H1 (cell line): ENCODE results near the gene C3orf52. TPM values are rescaled to one million over a fixed set of nuclear protein-coding genes. Genes with fewer than 3 reads are reported as not detected.

Experiments
- CTCF ChIA-PET: fragments of 300-600 bp; sonication (Branson Sonifier 250); formaldehyde crosslinking; loops from one replicate; lab custom pipeline; 2021; ENCODE audit not compliant: partially characterized antibody; lab: Charles Lee
- POLR2A ChIA-PET: fragments of 300-600 bp; sonication (Branson Sonifier 250); formaldehyde crosslinking; loops from one replicate; lab custom pipeline; 2021; ENCODE audit warnings: inconsistent platforms; ENCODE audit not compliant: partially characterized antibody; lab: Charles Lee
- DNase-seq, 2 experiments: peaks; one replicate each; pipeline versions ENCODE4 v3.0.0 to v3.0.0-alpha.2; 2010 to 2022; ENCODE audit warnings: low spot score in 2 of 2, low read depth in 1 of 2, mixed read lengths in 1 of 2
- FAIRE-seq: peaks from 2 replicates; lab custom pipeline; 2011; peaks lifted over from hg19 to GRCh38; lab: Jason Lieb, UNC
- H2AFZ ChIP-seq: 2 replicates; pipeline ENCODE4 v1.8.1; 2012; ENCODE audit warnings: low read length, inconsistent platforms
- H2AK5ac ChIP-seq: 2 replicates; pipeline ENCODE4 v1.6.1; 2013; ENCODE audit warnings: low read depth, low read length
- H2BK120ac ChIP-seq: replicated peaks from 2 replicates; pipeline ENCODE3; 2013; ENCODE audit warnings: low read depth, low read length, inconsistent platforms
- H2BK12ac ChIP-seq: 2 replicates; pipeline ENCODE4 v1.6.1; 2013; ENCODE audit warnings: low read depth, low read length
- H2BK15ac ChIP-seq: 2 replicates; pipeline ENCODE4 v1.6.1; 2013; ENCODE audit warnings: low read length
- H2BK20ac ChIP-seq: 2 replicates; pipeline ENCODE4 v1.6.1; 2013; ENCODE audit warnings: low read length
- H2BK5ac ChIP-seq: 2 replicates; pipeline ENCODE4 v1.6.1; 2013; ENCODE audit warnings: low read depth, low read length
- H3K14ac ChIP-seq: 2 replicates; pipeline ENCODE4 v1.6.1; 2013; ENCODE audit warnings: inconsistent platforms; ENCODE audit not compliant: insufficient read length
- H3K18ac ChIP-seq: 2 replicates; pipeline ENCODE4 v1.6.1; 2013; ENCODE audit warnings: low read length; ENCODE audit errors: extremely low read depth
- H3K23ac ChIP-seq: 2 replicates; pipeline ENCODE4 v1.6.1; 2013; ENCODE audit warnings: inconsistent platforms; ENCODE audit not compliant: insufficient read length
- H3K23me2 ChIP-seq: 2 replicates; pipeline ENCODE4 v1.6.1; 2013; ENCODE audit warnings: low read depth, low read length
- H3K27ac ChIP-seq: 2 replicates; pipeline ENCODE4 v1.6.1; 2011; ENCODE audit warnings: low read depth, low read length, inconsistent platforms
- H3K27me3 ChIP-seq, 4 experiments: replicated peaks in 1 of 4; 1 replicate in 1 of 4; 2 replicates in 3 of 4; pipeline versions ENCODE4 v1.6.1 to v1.8.1; 2011 to 2013; ENCODE audit warnings: low read length in 3 of 4, mild to moderate bottlenecking in 3 of 4, inconsistent platforms in 2 of 4, mixed read lengths in 2 of 4, moderate library complexity in 1 of 4; ENCODE audit not compliant: control insufficient read depth in 3 of 4, insufficient read depth in 3 of 4; ENCODE audit errors: extremely low read depth in 1 of 4
- H3K36me3 ChIP-seq, 4 experiments: 2 replicates each; pipeline versions ENCODE4 v1.6.1 to v1.8.1; 2011 to 2013; ENCODE audit warnings: mild to moderate bottlenecking in 4 of 4, low read length in 3 of 4, moderate library complexity in 2 of 4, control low read depth in 1 of 4, inconsistent platforms in 1 of 4; ENCODE audit not compliant: insufficient read depth in 4 of 4, control insufficient read depth in 2 of 4
- H3K4ac ChIP-seq: replicated peaks from 2 replicates; pipeline ENCODE3; 2013; ENCODE audit warnings: low read length, low read depth, mixed read lengths, inconsistent platforms; ENCODE audit not compliant: insufficient read length
- H3K4me1 ChIP-seq, 4 experiments: replicated peaks in 1 of 4; 1 replicate in 1 of 4; 2 replicates in 3 of 4; pipeline versions ENCODE4 v1.6.1 to v1.8.1; 2011 to 2013; ENCODE audit warnings: low read length in 3 of 4, inconsistent platforms in 2 of 4, mixed read lengths in 1 of 4; ENCODE audit not compliant: insufficient read depth in 4 of 4, control insufficient read depth in 3 of 4
- H3K4me2 ChIP-seq, 2 experiments: 2 replicates each; pipeline versions ENCODE4 v1.6.1 to v1.8.1; 2011 to 2013; ENCODE audit warnings: low read depth in 2 of 2, low read length in 2 of 2, control low read depth in 1 of 2, inconsistent platforms in 1 of 2, mild to moderate bottlenecking in 1 of 2; ENCODE audit not compliant: insufficient read depth in 1 of 2
- H3K4me3 ChIP-seq, 4 experiments: fragments of 200-600, 300-600 bp in 1 of 4; sonication (generic), shearing (Covaris generic), sonication (Bioruptor Twin) in 1 of 4; 2 replicates each; pipeline versions ENCODE4 v1.5.1 to v1.8.1; 2011 to 2016; ENCODE audit warnings: low read length in 4 of 4, low read depth in 3 of 4, control low read depth in 2 of 4, inconsistent platforms in 2 of 4, mild to moderate bottlenecking in 2 of 4, mixed read lengths in 1 of 4, moderate library complexity in 1 of 4; ENCODE audit not compliant: insufficient read depth in 2 of 4; ENCODE audit errors: extremely low read depth in 1 of 4
- H3K56ac ChIP-seq: replicated peaks from 2 replicates; pipeline ENCODE3; 2013; ENCODE audit warnings: low read depth, mild to moderate bottlenecking, mixed read lengths, low read length, inconsistent platforms; ENCODE audit not compliant: insufficient read length
- H3K79me1 ChIP-seq: 2 replicates; pipeline ENCODE4 v1.6.1; 2013; ENCODE audit warnings: low read depth, low read length, control low read depth
- H3K79me2 ChIP-seq, 2 experiments: 2 replicates each; pipeline versions ENCODE4 v1.6.1 to v1.8.1; 2012 to 2013; ENCODE audit warnings: low read length in 2 of 2, mild to moderate bottlenecking in 2 of 2, inconsistent platforms in 1 of 2; ENCODE audit not compliant: insufficient read depth in 2 of 2, control insufficient read depth in 1 of 2
- H3K9ac ChIP-seq, 4 experiments: replicated peaks in 1 of 4; 1 replicate in 1 of 4; 2 replicates in 3 of 4; pipeline versions ENCODE4 v1.6.1 to v1.8.1; 2011 to 2013; ENCODE audit warnings: low read depth in 3 of 4, low read length in 3 of 4, control low read depth in 2 of 4, mild to moderate bottlenecking in 2 of 4, moderate library complexity in 2 of 4, inconsistent platforms in 1 of 4; ENCODE audit errors: extremely low read depth in 1 of 4
- H3K9me3 ChIP-seq, 2 experiments: 2 replicates each; pipeline versions ENCODE4 v1.6.1 to v1.8.1; 2012 to 2013; ENCODE audit warnings: mild to moderate bottlenecking in 2 of 2, moderate library complexity in 2 of 2, control low read depth in 1 of 2, inconsistent platforms in 1 of 2, low read depth in 1 of 2, low read length in 1 of 2, mixed read lengths in 1 of 2; ENCODE audit not compliant: insufficient read depth in 2 of 2
- H4K20me1 ChIP-seq, 2 experiments: replicated peaks in 1 of 2; 2 replicates each; pipeline versions ENCODE3 to v1.8.1; 2011 to 2013; ENCODE audit warnings: inconsistent platforms in 2 of 2, low read length in 2 of 2, mild to moderate bottlenecking in 1 of 2; ENCODE audit not compliant: insufficient read depth in 2 of 2, control insufficient read depth in 1 of 2
- H4K5ac ChIP-seq: 2 replicates; pipeline ENCODE4 v1.6.1; 2013; ENCODE audit warnings: low read length, low read depth, mixed read lengths, inconsistent platforms; ENCODE audit not compliant: insufficient read length
- H4K8ac ChIP-seq: 2 replicates; pipeline ENCODE4 v1.8.0; 2013; ENCODE audit warnings: mild to moderate bottlenecking, moderate library complexity, low read length, inconsistent platforms; ENCODE audit not compliant: insufficient read depth; ENCODE audit errors: extremely low read depth
- H4K91ac ChIP-seq: replicated peaks from 2 replicates; pipeline ENCODE3; 2013; ENCODE audit warnings: low read length, mixed read lengths, inconsistent platforms; ENCODE audit not compliant: insufficient read length
- KDM4A ChIP-seq: IDR thresholded peaks from one replicate; pipeline ENCODE4 v1.7.1; 2012; ENCODE audit warnings: low read depth, mild to moderate bottlenecking, moderate library complexity, low read length, inconsistent platforms; ENCODE audit not compliant: severe bottlenecking
- POLR2A ChIP-seq, 2 experiments: IDR thresholded peaks; 1 replicate in 1 of 2; 2 replicates in 1 of 2; pipeline ENCODE4 v1.6.1; 2011; ENCODE audit warnings: low read depth in 2 of 2, low read length in 2 of 2, mild to moderate bottlenecking in 2 of 2; ENCODE audit errors: control extremely low read depth in 1 of 2
- RAD21 ChIP-seq, 2 experiments: IDR thresholded peaks in 1 of 2; conservative IDR thresholded peaks in 1 of 2; 2 replicates each; pipeline ENCODE4 v1.6.1; 2011; ENCODE audit warnings: low read depth in 2 of 2, low read length in 2 of 2, improper control_type of control experiment in 1 of 2, inconsistent platforms in 1 of 2, mild to moderate bottlenecking in 1 of 2, moderate library complexity in 1 of 2
- TEAD4 ChIP-seq: IDR thresholded peaks from 2 replicates; pipeline ENCODE4 v1.6.1; 2012; ENCODE audit warnings: low read depth, low read length, inconsistent platforms, mixed read lengths
- WGBS, 2 experiments: shearing (Covaris generic) in 1 of 2; methylation state at CpG; one replicate each; pipeline versions ENCODE4 v1.1.6 to v1.1.7; 2013 to 2015; ENCODE audit warnings: low lambda C conversion rate in 2 of 2, mixed read lengths in 2 of 2, inconsistent platforms in 1 of 2, low coverage in 1 of 2, missing lambda C conversion rate in 1 of 2; ENCODE audit not compliant: insufficient replicate concordance in 2 of 2, insufficient coverage in 1 of 2, insufficient read length in 1 of 2; ENCODE audit errors: extremely low coverage in 1 of 2, missing lambda C conversion rate in 1 of 2; 5-methylcytosine and 5-hydroxymethylcytosine counted together
- polyA plus RNA-seq, 7 experiments: library from polyadenylated mRNA; depleted of rRNA in 3 of 7; stranded (reverse) in 5 of 7; unstranded in 2 of 7; fragments of >200 nt in 5 of 7; fragments of 200-250 nt in 2 of 7; gene quantifications; 1 replicate in 5 of 7; 2 replicates in 1 of 7; 4 replicates in 1 of 7; pipeline versions ENCODE4 v1.2.1 to v1.2.3, GENCODE V29; 2011 to 2013; ENCODE audit warnings: missing spikeins in 2 of 7, mixed read lengths in 2 of 7
- total RNA-seq: library from RNA; stranded (reverse); fragmentation: NEBNext Ultra II Directional; extraction: Animal tissue kit (Norgen Biotek cat#: 25700); gene quantifications from 2 replicates; pipeline ENCODE4 v1.2.1, GENCODE V29; 2021

C3orf52 gene
- total and polyA plus RNA-seq, 2 of the 8 experiments (the other 6 are each of a cell fraction or from before 2014, with no cell fraction given) = 9.7 to 13.1 TPM

DNA sequence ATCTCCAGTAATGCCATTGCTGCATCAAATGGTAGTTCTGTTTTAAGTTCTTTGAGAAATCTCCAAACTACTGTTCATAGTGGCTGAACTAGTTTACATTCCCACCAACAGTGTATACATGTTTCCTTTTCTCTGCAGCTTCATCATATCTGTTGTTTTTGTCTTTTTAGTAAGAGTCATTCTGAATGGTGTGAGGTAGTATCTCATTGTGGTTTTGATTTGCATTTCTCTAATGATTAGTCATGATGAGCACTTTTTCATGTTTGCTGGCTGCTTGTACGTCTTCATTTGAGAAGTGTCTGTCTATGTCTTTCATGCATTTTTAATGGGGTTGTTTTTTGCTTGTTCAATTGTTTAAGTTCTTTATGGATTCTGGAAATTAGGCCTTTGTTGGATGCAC, 57.1 kb downstream of the C3orf52 start:
- no peak overlapping the region for H3K4me2 ChIP-seq
- H3K4me3 ChIP-seq = no peak overlapping the region
- no peak overlapping the region for H2BK15ac ChIP-seq
- H2BK5ac ChIP-seq = no peak overlapping the region
- H3K79me1 ChIP-seq = no peaks in the 10 kb centered on the region
- no peak for FAIRE-seq
- H3K9me3 ChIP-seq = peaks cover 0 to 9% of the 10 kb centered on the region in 2 experiments; a peak in 2 of 4 replicates
- no peaks in the 10 kb centered on the region for H4K20me1 ChIP-seq
- ChIA-PET POLR2A (no interaction called here), CTCF (no interaction called here)
- H3K27me3 ChIP-seq = no peaks in the 10 kb centered on the region
- H3K79me2 ChIP-seq = no peaks in the 10 kb centered on the region
- H3K23me2 ChIP-seq = no peaks in the 10 kb centered on the region
- no peak overlapping the region for H3K4ac ChIP-seq
- H3K14ac ChIP-seq = no peak overlapping the region
- no peak overlapping the region for H3K27ac ChIP-seq
- H4K8ac ChIP-seq = no peak overlapping the region
- no peak overlapping the region for H2BK20ac ChIP-seq
- H3K23ac ChIP-seq = no peak overlapping the region
- 96% methylated on average over 1 of the region's 1 CpG; no CpG with 5 or more reads in 1 of the 2 experiments for WGBS, 2 experiments
- no peak overlapping the region for H4K91ac ChIP-seq
- no peak overlapping the region for H3K18ac ChIP-seq
- no peaks in the 10 kb centered on the region for H3K4me1 ChIP-seq
- H3K56ac ChIP-seq = no peak overlapping the region
- no peak for DNase-seq
- H4K5ac ChIP-seq = no peak overlapping the region
- no peak overlapping the region for H2BK120ac ChIP-seq
- no peak overlapping the region for H2AK5ac ChIP-seq
- no peak overlapping the region for H2AFZ ChIP-seq
- H3K9ac ChIP-seq = no peak overlapping the region
- H3K36me3 ChIP-seq = no peaks in the 10 kb centered on the region
- no peak overlapping the region for H2BK12ac ChIP-seq
- TF ChIP-seq TEAD4 (no peak), RAD21 (IDR thresholded peaks at IDR 0.05 in 1 of 2, conservative IDR thresholded peaks at IDR 0.05 in 1 of 2; ENCODE audit: low read depth in 2 of 2, low read length in 2 of 2) (no peak), POLR2A (IDR thresholded peaks at IDR 0.05; ENCODE audit: control extremely low read depth in 1 of 2, low read depth in 2 of 2, low read length in 2 of 2) (no peak), KDM4A (no peak)
